SJCRH30 (cell line): ENCODE measurements around the gene WDR48. TPM values are rescaled to one million over a fixed set of nuclear protein-coding genes. Genes with fewer than 3 reads are reported as not detected.

Experiments used
- DNase-seq, 2 experiments: peaks; one replicate each; pipeline ENCODE4 v3.0.0-alpha.2; 2015 to 2020
- H3K27ac ChIP-seq: fragments of 250-450 bp; sonication (Bioruptor Pico); 2 replicates; pipeline ENCODE4 v1.5.1; 2020; ENCODE audit warnings: mild to moderate bottlenecking, moderate library complexity
- H3K27me3 ChIP-seq: fragments of 250-450 bp; sonication (Bioruptor Pico); 2 replicates; pipeline ENCODE4 v1.5.1; 2020; ENCODE audit warnings: mild to moderate bottlenecking, moderate library complexity
- H3K36me3 ChIP-seq: fragments of 250-450 bp; sonication (Bioruptor Pico); 2 replicates; pipeline ENCODE4 v1.5.1; 2020; ENCODE audit warnings: mild to moderate bottlenecking, moderate library complexity
- H3K4me1 ChIP-seq: fragments of 250-450 bp; sonication (Bioruptor Pico); 2 replicates; pipeline ENCODE4 v1.5.1; 2020; ENCODE audit warnings: mild to moderate bottlenecking, moderate library complexity
- H3K4me3 ChIP-seq: fragments of 250-450 bp; sonication (Bioruptor Pico); 2 replicates; pipeline ENCODE4 v1.5.1; 2020; ENCODE audit warnings: mild to moderate bottlenecking, moderate library complexity
- H3K9me3 ChIP-seq: fragments of 250-450 bp; sonication (Bioruptor Pico); replicated peaks from 2 replicates; pipeline ENCODE4 v1.5.1; 2020; ENCODE audit warnings: mild to moderate bottlenecking, moderate library complexity
- total RNA-seq: library from RNA; depleted of rRNA; stranded (reverse); fragments of >200 nt; shearing (Covaris generic); gene quantifications from 2 replicates; pipeline ENCODE4 v1.2.3, GENCODE V29; 2014; rRNA removed

WDR48 gene
- 22.2 and 22.3 TPM in 2 replicates for total RNA-seq

DNA sequence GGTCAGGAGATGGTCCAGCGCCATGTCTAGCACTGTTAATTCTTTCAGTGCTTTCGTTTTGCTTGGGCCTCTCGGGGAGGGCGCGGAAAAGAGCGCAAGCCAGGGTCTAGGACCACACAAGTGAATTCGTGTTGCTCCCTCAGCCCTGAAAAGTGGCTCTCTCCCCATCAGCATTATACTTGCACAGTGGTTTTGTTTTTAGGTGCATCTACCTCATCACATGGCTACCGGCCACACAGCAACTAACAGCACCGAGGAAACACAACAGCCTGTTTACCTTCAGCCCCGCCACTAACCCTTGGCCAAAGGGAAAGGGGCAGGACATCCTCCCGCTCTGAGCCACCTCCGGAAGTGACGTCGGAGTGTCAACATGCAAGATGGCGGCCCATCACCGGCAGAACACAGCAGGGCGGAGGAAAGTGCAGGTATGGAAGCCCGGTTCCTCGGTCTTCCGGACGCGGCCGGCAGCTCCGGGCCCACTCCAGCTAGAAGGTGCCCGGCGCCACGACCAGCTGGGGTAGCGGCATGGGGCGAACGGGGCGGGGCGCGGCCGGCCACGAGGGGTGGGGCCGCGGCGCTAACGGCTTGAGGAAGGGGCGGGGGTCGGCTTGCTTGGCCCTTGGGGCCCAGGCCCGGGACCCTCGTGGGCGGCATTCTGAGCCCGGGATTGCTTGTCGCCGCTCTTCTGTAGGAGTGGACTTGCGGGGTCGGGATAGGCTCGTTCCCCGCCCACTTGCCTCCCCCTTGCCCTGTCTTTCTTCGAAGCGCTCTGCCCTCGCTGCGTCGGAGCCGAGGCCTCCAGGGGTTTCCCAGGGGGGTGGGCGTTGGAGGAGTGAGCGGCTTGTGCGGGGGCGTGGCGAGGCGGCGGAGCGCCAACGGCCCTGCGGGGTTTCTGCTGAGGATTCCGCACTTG is at the start of gene WDR48, which contains the start of gene SCN11A:
WDR48 (plus strand) TSS at position 368 of the 913 bp plus-strand sequence; CDS start at position 378, 10 bp downstream.
SCN11A (minus strand) TSS at position 296 of the 913 bp plus-strand sequence. CDS start 101,582 bp downstream, outside the sequence.
- Histone ChIP-seq H3K36me3 (no peaks in the 10 kb centered on the region), H3K4me1 (0 out of 2 replicates have a peak, but pooled peaks cover 3% of the 10 kb centered on the region), H3K9me3 (no peaks in the 10 kb centered on the region), H3K27ac (peak within 1 kb of the TSS; percentile 68), H3K4me3 (peak within 1 kb of the TSS; percentile 91), H3K27me3 (no peaks in the 10 kb centered on the region)
- peak; percentile 85 for DNase-seq

GRCh38 chr3:39005295-39005694 is 46.5 kb upstream of the WDR48 start:
- no peak for DNase-seq
- no peaks in the 10 kb centered on the region for H3K9me3 ChIP-seq
- H3K4me3 ChIP-seq, result no peak overlapping the region
- H3K27me3 ChIP-seq, result no peaks in the 10 kb centered on the region
- H3K36me3 ChIP-seq, result no peaks in the 10 kb centered on the region
- H3K4me1 ChIP-seq, result no peaks in the 10 kb centered on the region
- H3K27ac ChIP-seq, result no peak overlapping the region

DNA sequence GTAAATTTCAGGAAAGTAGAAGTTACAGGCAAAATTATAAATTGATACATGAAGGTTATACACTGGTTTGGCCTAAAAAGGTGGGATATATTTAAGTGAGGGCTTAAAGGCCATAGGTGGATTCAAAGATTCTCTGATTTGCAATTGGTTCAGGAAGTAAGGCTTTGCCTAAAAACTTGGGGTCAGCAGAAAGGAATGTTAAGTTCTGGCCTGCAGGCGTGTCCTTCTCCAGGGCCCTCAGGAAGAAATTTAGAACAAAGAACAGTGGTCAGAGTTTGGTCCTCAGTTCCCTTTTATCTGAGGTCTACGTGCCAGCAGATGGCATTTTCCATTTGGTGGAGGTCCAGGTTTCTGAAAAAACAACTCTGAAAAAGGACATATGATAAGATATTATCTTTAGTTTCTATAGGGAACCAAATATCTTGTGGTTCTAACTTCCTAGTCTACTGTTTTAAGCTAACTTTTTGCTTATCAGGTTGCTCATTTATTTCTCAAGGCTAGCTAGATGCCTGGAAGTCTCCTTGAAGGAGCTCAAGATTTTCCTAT is 40.6 kb upstream of the WDR48 start:
- H3K4me3 ChIP-seq, result no peak overlapping the region
- DNase-seq, result no peak
- H3K9me3 ChIP-seq, result no peaks in the 10 kb centered on the region
- H3K4me1 ChIP-seq, result no peaks in the 10 kb centered on the region
- H3K27me3 ChIP-seq, result no peaks in the 10 kb centered on the region
- H3K36me3 ChIP-seq, result no peaks in the 10 kb centered on the region
- no peak overlapping the region for H3K27ac ChIP-seq

DNA sequence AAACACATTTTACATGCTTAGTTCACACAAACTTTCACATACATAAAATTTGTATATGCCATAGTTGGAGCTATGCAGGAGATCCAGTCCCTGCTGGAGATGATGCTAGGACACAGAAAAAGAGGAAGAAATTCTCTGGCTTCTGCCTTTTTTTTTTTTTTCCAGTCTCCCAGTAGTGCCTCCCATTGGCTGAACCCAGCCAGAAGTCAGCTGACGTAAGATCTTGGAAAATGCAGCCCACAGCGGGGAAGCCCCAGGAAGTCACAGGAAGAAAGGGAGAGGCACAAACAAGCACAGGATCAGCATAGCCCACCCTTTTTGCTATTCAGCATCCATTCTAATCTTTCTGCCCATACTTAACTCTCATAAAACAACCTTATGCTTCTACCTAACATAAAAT is 38.5 kb upstream of the WDR48 start:
- DNase-seq, result no peak
- H3K9me3 ChIP-seq, result no peaks in the 10 kb centered on the region
- no peak overlapping the region for H3K4me3 ChIP-seq
- no peaks in the 10 kb centered on the region for H3K4me1 ChIP-seq
- no peak overlapping the region for H3K27ac ChIP-seq
- H3K36me3 ChIP-seq, result no peaks in the 10 kb centered on the region
- no peaks in the 10 kb centered on the region for H3K27me3 ChIP-seq

GRCh38 chr3:39013921-39014509 is 37.8 kb upstream of the WDR48 start:
- Histone ChIP-seq H3K4me1 (no peaks in the 10 kb centered on the region), H3K27me3 (no peaks in the 10 kb centered on the region), H3K36me3 (no peaks in the 10 kb centered on the region), H3K9me3 (no peaks in the 10 kb centered on the region), H3K27ac (no peak overlapping the region), H3K4me3 (no peak overlapping the region)
- DNase-seq, result no peak

DNA sequence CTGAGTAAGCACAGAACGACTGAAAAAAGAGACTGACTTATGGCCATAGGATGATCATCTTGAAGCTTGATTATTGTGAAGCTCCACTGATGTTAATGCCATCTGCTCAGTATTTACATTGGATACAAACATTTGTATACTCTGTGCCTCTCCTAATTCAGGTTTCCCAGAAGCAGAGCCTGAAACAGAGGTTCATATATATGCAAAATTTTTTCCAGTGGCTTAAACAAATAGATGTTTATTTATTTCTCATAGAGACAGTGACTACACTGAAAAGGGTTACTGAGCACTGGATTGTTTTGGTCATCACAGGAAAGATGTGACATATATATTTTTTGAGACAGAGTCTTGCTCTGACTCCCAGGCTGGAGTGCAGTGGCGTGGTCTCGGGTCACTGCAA is 36.4 kb upstream of the WDR48 start:
- H3K4me1 ChIP-seq, result no peaks in the 10 kb centered on the region
- no peaks in the 10 kb centered on the region for H3K36me3 ChIP-seq
- no peak for DNase-seq
- no peak overlapping the region for H3K4me3 ChIP-seq
- H3K27me3 ChIP-seq, result no peaks in the 10 kb centered on the region
- H3K27ac ChIP-seq, result no peak overlapping the region
- no peaks in the 10 kb centered on the region for H3K9me3 ChIP-seq

DNA sequence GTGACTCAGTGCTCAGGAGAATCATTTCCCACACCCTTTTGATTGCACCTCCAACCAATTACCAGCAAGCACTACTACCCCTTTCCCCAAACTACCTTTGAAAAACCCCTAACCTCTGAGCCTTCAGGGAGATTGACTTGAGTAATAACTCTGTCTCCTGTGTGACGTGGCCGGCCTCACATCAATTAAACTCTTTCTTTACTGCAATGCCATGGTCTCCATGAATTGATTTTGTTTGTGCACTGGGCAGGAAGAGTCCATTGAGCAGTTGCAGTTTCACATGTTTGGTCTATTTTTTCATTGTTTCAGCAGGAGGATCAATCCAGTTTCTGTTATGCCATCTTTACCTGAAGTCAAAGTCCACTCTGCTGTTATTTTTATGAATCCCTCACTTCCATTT is 32.5 kb upstream of the WDR48 start:
- H3K27me3 ChIP-seq, result no peaks in the 10 kb centered on the region
- H3K4me1 ChIP-seq, result no peaks in the 10 kb centered on the region
- no peaks in the 10 kb centered on the region for H3K9me3 ChIP-seq
- no peak overlapping the region for H3K27ac ChIP-seq
- no peaks in the 10 kb centered on the region for H3K36me3 ChIP-seq
- H3K4me3 ChIP-seq, result no peak overlapping the region
- no peak for DNase-seq

DNA sequence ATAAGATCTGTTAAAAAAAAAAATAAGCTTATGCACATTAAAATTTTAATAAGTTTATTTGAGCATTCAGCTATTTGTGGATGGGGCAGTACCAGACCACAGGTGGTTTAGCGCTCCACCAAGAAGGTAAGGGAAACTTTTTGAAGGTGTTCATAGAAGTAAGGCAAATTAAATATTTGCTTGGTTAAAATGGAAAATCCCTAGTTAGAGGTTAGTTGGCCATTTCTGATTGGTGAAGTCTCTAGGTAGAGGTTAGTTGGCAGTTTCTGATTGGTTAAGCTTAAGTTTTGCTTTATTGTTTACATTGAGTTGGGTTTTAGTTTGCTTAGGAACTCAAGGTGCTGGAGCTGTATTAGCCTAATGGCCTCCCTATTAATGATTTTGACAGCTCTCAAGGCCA is 30.8 kb upstream of the WDR48 start:
- Histone ChIP-seq H3K27ac (no peak overlapping the region), H3K9me3 (no peaks in the 10 kb centered on the region), H3K36me3 (no peaks in the 10 kb centered on the region), H3K27me3 (no peaks in the 10 kb centered on the region), H3K4me1 (no peaks in the 10 kb centered on the region), H3K4me3 (no peak overlapping the region)
- DNase-seq, result no peak

- Histone ChIP-seq H3K36me3 (no peaks in the 10 kb centered on the region), H3K4me3 (no peak overlapping the region), H3K27me3 (no peaks in the 10 kb centered on the region), H3K9me3 (no peaks in the 10 kb centered on the region), H3K4me1 (no peaks in the 10 kb centered on the region), H3K27ac (no peak overlapping the region)
- no peak for DNase-seq
Measured at GRCh38 chr3:39021465-39022285, 30.1 kb upstream of the WDR48 start.

GRCh38 chr3:39022286-39022630 is 29.6 kb upstream of the WDR48 start:
- H3K36me3 ChIP-seq, result no peaks in the 10 kb centered on the region
- H3K27ac ChIP-seq, result no peak overlapping the region
- H3K27me3 ChIP-seq, result no peaks in the 10 kb centered on the region
- DNase-seq, result no peak
- H3K9me3 ChIP-seq, result no peaks in the 10 kb centered on the region
- H3K4me3 ChIP-seq, result no peak overlapping the region
- H3K4me1 ChIP-seq, result no peaks in the 10 kb centered on the region

GRCh38 chr3:39024497-39024896 is 27.3 kb upstream of the WDR48 start:
- no peak overlapping the region for H3K27ac ChIP-seq
- no peak overlapping the region for H3K4me3 ChIP-seq
- no peaks in the 10 kb centered on the region for H3K9me3 ChIP-seq
- H3K27me3 ChIP-seq, result no peaks in the 10 kb centered on the region
- DNase-seq, result no peak
- H3K36me3 ChIP-seq, result no peaks in the 10 kb centered on the region
- H3K4me1 ChIP-seq, result no peaks in the 10 kb centered on the region

GRCh38 chr3:39025222-39025970 is 26.4 kb upstream of the WDR48 start:
- Histone ChIP-seq H3K9me3 (no peaks in the 10 kb centered on the region), H3K27me3 (no peaks in the 10 kb centered on the region), H3K36me3 (no peaks in the 10 kb centered on the region), H3K4me3 (no peak overlapping the region), H3K4me1 (no peaks in the 10 kb centered on the region), H3K27ac (no peak overlapping the region)
- no peak for DNase-seq

- no peak for DNase-seq
- Histone ChIP-seq H3K27me3 (no peaks in the 10 kb centered on the region), H3K36me3 (no peaks in the 10 kb centered on the region), H3K4me3 (no peak overlapping the region), H3K9me3 (no peaks in the 10 kb centered on the region), H3K4me1 (no peaks in the 10 kb centered on the region), H3K27ac (no peak overlapping the region)
Measured at GRCh38 chr3:39028546-39028945, 23.3 kb upstream of the WDR48 start.

- no peaks in the 10 kb centered on the region for H3K27me3 ChIP-seq
- no peaks in the 10 kb centered on the region for H3K36me3 ChIP-seq
- DNase-seq, result no peak
- no peak overlapping the region for H3K27ac ChIP-seq
- no peaks in the 10 kb centered on the region for H3K9me3 ChIP-seq
- H3K4me3 ChIP-seq, result no peak overlapping the region
- no peaks in the 10 kb centered on the region for H3K4me1 ChIP-seq
Measured at GRCh38 chr3:39029556-39029955, 22.3 kb upstream of the WDR48 start.
